NK-92 (cell line): ENCODE results near the gene DEGS1.

ENCODE experiments used
- DNase-seq: peaks from one replicate; lab custom pipeline; 2025; ENCODE audit not compliant: unreplicated experiment; lab: John Stamatoyannopoulos, UW

The DEGS1 gene

DNA sequence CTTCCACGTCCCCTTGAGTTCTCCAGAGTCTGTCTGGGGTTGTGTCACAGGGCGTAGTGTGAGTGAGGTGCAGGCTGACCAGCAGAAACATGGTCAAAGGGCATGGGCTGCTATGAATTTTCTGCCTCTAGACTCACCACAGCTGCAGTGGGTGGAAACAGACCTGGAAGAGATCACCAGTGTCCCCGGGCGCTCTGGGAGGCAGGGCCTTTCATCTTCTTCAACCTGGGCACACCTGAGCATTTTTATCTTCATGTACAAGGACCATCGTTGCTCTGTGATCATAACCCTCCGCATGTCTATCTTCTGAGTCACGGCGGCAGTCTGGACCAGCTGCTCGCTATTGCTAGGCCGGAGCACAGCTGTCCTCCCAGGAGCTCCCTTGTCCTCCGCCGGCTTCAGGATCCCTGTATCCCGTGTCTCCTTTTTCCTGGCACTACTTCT is 29.6 kb downstream of the DEGS1 start:
- no peak for DNase-seq

GRCh38 chr1:224213438-224214119 is 30.5 kb downstream of the DEGS1 start:
- no peak for DNase-seq

- DNase-seq: no peak
Measured at GRCh38 chr1:224216382-224216781, 33.3 kb downstream of the DEGS1 start.

- DNase-seq: no peak
Measured at GRCh38 chr1:224217655-224218623, 34.9 kb downstream of the DEGS1 start.

DNA sequence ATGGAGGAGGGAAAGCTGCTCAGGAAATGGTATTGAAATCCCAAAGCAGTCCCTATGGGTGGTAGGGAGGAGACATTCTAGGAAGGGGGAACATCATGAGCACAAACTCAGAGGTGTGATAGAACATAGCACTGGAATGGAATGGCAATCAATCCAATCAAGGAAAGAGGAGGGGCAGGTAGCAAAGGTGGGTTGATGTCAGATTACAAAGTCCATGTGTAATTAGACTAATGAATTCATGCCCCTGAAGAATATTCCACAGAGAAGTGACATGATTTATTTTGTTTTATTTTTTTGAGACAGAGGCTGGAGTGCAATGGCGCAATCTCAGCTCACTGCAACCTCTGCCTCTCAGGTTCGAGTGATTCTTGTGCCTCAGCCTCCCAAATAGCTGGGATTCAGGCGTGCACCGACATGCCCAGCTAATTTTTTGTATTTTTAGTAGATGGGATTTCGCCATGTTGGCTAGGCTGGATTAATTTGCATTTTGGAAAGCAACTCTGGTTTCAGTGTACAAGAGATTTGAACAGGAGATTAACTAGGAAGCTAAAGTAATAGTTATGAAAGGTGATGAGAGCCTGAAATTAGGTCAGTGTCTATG is 36.1 kb downstream of the DEGS1 start:
- no peak for DNase-seq

- no peak for DNase-seq
Measured at GRCh38 chr1:224219612-224220059, 36.6 kb downstream of the DEGS1 start.

GRCh38 chr1:224223819-224224714 is 41.0 kb downstream of the DEGS1 start:
- no peak for DNase-seq

GRCh38 chr1:224226849-224227502 is 43.9 kb downstream of the DEGS1 start:
- DNase-seq: no peak

DNA sequence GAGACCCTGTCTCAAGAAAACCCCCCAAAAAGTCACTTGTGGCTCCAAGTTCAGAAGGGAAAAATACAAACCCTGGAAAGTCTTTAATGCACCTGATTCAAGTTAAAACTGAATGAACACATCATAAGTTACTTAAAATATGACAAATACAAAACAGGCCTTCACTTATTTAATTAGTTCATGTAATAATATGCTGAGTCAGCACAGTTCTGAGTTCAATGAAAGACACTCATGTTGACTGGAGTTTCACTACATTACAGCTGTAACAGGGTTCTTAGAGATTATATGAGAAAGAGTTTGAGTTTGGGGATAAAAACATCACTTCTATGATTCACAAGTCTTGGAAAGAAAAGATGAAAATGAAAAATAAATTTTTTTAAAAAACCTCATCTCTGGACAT is 51.0 kb downstream of the DEGS1 start:
- DNase-seq: no peak

DNA sequence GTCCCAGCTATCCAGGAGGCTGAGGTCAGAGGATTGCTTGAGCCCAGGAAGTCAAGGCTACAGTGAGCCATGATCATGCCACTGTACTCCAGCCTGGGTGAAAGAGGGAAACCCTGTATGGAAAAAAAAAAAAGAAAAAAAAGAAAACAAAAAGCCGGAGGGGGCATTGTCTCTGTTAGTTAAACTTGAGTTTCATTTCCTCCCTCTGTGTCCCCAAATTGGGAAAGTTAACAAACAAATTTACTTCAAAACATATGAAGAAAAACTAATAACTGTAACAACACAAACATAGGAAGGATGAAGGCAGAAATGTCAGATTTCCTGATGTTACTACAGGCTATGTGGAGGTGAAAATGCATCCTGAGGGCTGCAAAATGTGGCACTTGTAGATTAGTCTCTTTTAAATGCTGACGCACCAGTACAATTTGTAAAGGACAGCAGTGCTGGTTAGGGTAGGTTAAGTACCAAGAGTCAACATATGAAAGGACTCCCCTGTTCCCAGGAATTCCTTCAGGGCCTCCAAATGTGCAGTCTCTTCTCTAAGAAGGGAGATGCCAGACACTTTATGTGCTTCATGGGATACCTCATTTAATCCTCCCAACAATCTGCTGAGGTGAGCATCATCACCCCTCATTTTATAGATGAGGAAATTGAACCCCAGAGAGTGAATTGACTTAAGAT is 52.9 kb downstream of the DEGS1 start:
- no peak for DNase-seq

DNA sequence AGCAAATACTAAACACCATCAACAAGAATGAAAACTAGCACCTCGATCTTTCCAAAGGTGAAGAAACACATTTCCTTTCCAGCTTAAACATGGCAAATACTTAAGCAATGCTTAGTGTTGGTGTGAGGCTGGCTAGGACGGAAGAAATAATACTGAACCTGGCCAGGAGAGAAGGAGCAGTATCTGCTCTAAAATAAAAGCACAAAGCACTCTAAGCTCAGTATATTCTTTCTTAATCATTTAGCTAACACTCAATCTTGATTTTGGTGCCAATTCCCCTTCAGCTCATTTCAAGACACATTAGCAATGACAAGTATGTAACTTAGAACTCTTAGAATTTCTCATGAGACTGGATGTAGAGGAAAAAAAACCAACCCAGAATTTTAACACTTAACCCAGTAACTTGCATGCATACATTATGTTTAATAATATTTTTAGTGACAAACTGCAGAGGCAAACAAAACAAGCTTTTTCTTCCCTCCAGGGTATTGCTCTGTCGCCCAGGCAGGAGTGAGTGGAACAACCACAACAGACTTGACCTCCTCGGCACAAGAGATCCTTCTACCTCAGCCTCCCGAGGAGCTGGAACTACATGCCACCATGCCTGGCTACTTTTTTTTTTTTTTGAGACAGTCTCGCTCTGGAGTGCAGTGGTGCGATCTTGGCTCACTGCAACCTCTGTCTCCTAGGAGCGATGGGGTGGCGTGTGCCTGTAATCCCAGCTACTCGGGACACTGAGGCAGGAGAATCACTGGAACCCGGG is 54.3 kb downstream of the DEGS1 start:
- no peak for DNase-seq

DNA sequence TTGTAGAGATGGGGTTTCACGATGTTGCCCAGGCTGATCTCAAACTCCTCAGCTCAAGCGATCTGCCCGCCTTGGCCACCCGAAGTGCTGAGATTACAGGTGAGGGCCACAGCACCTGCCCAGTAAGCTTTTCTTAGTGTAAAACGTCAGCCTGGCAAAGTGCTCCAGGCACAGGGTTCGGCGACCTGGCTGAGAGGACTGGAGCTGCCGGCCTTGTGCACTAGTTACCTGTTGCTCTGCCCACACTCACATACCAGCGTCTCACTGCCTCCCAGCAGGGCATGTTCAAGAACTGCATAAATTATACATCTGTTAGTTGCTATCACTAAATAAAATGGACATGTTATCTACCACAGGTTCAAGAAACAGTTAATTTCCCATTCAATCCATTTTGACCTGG is 55.2 kb downstream of the DEGS1 start:
- DNase-seq: no peak

DNA sequence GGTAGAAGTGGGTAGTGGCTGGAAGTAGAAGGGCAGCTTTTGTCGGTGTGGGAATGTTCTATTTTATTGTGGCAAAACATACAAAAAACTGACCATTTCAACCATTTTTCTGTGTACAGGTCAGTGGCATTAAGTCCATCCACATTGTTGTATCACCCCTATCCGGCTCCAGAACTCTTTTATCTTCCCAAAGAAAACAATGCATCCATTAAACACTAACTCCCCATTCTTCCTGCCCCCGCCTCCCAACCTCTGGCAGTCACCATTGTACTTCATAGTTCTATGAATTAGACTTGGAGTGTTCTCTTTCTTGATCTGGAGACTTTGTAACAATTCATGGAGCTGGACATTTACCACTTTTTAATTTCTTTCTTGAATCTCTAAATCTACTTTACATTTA is 55.7 kb downstream of the DEGS1 start:
- no peak for DNase-seq
